Measurements from ENCODE around the gene SLC30A2.

Gene SLC30A2

GRCh38 chr1:25992689-25993171 is 53.2 kb downstream of the SLC30A2 start:
- Histone ChIP-seq H3K4me2 (no peak overlapping the region), H4K20me1 (no peaks in the 10 kb centered on the region), H3K4me3 (no peak overlapping the region), H3K9me3 (no peaks in the 10 kb centered on the region), H3K27me3 (no peaks in the 10 kb centered on the region), H3K4me1 (peaks cover 66% of the 10 kb centered on the region), H3K9ac (no peak overlapping the region), H3K36me3 (peaks cover 7% of the 10 kb centered on the region), H3K27ac (no peak overlapping the region)
- no peak for TF ChIP-seq Cebpa-rat (IDR thresholded peaks at IDR 0.05)

DNA sequence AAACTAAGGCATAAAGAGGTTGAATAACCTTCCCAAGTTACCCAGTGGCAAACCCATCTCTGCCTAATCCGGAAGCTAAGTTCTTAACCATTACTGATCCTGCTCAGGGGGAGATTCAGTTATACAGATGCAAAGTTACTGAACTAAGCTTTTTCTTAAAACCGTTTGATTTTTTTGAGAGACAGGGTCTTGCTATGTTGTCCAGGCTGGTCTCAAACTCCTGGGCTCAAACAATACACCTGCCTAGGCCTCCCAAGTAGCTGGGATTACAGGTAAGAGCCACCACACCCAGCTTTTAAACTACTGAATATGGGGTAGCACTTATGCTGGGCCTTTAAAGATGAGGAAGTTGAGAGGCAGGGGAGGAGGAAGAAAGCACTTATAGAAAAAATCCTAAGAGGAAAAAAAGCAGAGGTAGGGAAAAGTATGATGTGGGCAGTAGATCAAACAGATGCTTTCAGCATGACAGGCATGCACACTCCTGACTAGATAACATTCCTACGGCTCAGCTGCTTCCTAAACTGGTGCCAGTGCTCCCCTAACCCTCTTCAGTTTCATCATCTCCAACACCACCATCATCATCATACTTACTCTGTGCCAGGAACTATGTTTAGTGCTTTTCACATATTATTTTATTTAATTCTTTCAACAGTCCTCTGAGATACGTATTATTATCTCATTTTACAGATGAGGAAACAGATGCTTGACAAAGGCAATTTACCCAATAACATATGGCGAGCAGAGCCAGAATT is 53.8 kb downstream of the SLC30A2 start:
- no peak overlapping the region for H3K9ac ChIP-seq
- no peak overlapping the region for H3K4me3 ChIP-seq
- peaks cover 12% of the 10 kb centered on the region for H3K36me3 ChIP-seq
- H3K27ac ChIP-seq, result no peak overlapping the region
- no peaks in the 10 kb centered on the region for H3K9me3 ChIP-seq
- H3K27me3 ChIP-seq, result no peaks in the 10 kb centered on the region
- no peak for TF ChIP-seq Cebpa-rat (IDR thresholded peaks at IDR 0.05)
- H3K4me2 ChIP-seq, result no peak overlapping the region
- peaks cover 62% of the 10 kb centered on the region for H3K4me1 ChIP-seq
- H4K20me1 ChIP-seq, result no peaks in the 10 kb centered on the region

GRCh38 chr1:25990702-25991395 is 55.1 kb downstream of the SLC30A2 start:
- peak overlapping the region; percentile 67; the same call in 1 of the 2 replicates for H3K9ac ChIP-seq
- peaks cover 21% of the 10 kb centered on the region for H3K36me3 ChIP-seq
- no peaks in the 10 kb centered on the region for H3K27me3 ChIP-seq
- H3K4me1 ChIP-seq, result peaks cover 50% of the 10 kb centered on the region
- H3K27ac ChIP-seq, result peak overlapping the region; percentile 79
- H3K4me3 ChIP-seq, result peak overlapping the region; percentile 50
- H3K4me2 ChIP-seq, result peak overlapping the region; percentile 81
- H3K9me3 ChIP-seq, result no peaks in the 10 kb centered on the region
- no peaks in the 10 kb centered on the region for H4K20me1 ChIP-seq
- no peak for TF ChIP-seq Cebpa-rat (IDR thresholded peaks at IDR 0.05)

DNA sequence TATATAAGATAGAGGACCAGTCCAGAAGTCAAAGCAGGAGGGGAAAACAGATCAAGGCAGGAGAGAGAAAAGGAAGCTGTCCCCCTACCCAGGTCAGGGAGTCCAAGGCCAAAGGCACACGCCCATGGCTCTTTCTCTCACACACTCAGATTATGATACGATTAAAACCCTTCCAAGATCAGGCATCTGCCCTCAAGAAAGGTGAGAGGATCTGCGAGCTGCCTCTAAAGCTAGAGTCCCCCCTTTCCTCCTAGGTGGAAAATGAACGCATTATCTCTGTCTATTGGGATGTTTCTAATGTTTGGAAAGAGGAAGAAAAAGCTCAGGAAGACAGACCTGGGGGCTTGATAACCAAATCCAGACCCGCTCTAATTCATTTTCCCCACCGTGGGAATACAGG is 55.7 kb downstream of the SLC30A2 start:
- Histone ChIP-seq H3K9ac (peak overlapping the region; percentile 67; the same call in 1 of the 2 replicates), H3K4me2 (peak overlapping the region; percentile 81)

DNA sequence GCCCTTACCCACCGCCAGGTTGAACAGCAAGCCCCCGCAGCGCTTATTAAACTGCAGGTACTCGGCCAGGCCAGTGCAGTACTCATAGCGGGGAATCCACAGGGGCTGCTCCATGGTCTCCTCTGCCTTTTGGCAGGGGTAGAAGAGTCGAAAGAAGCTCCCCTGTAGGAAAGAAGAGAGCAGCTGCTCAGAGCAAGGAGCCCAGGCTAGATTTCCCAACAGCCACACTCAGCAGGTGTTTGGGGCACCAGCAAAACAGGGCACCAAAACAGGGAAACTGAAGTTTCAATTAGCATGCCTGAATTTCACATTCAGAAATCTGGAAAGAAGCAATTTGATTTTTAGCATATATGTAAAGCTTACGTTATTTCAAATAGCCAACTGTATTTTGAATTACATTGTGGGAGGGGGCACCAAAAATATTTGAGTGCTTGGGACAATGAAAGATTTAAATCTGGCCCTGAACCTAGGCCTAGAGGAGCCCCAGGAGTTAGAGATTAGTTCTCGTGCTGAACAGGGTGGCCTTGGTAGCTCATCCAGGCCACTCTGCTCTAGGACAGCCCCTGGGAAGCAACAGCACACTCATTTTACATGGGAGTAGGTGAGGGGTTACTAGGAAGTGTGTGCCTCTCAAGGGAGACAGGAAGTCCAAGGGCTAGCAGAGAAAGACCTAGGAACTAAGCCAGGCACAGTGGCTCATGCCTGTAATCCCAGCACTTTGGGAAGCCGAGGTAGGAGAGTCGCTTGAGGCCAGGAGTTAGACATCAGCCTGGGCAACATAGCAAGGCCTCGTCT is 56.3 kb downstream of the SLC30A2 start:
- H3K27ac ChIP-seq, result peak overlapping the region; percentile 79
- H3K4me1 ChIP-seq, result peaks cover 48% of the 10 kb centered on the region
- H3K27me3 ChIP-seq, result no peaks in the 10 kb centered on the region
- H3K36me3 ChIP-seq, result peaks cover 32% of the 10 kb centered on the region
- TF ChIP-seq Cebpa-rat (IDR thresholded peaks at IDR 0.05), result no peak
- H3K9me3 ChIP-seq, result no peaks in the 10 kb centered on the region
- no peaks in the 10 kb centered on the region for H4K20me1 ChIP-seq
- peak overlapping the region; percentile 81 for H3K4me2 ChIP-seq
- H3K9ac ChIP-seq, result peak overlapping the region; percentile 67
- H3K4me3 ChIP-seq, result no peak overlapping the region

More for the DNA sequence above, 55.7 kb downstream of the SLC30A2 start:
- Histone ChIP-seq H4K20me1 (no peaks in the 10 kb centered on the region), H3K4me3 (peak overlapping the region; percentile 50), H3K9me3 (no peaks in the 10 kb centered on the region), H3K36me3 (peaks cover 27% of the 10 kb centered on the region), H3K27me3 (no peaks in the 10 kb centered on the region), H3K27ac (peak overlapping the region; percentile 79), H3K4me1 (peaks cover 48% of the 10 kb centered on the region)
- TF ChIP-seq Cebpa-rat (IDR thresholded peaks at IDR 0.05), result no peak

DNA sequence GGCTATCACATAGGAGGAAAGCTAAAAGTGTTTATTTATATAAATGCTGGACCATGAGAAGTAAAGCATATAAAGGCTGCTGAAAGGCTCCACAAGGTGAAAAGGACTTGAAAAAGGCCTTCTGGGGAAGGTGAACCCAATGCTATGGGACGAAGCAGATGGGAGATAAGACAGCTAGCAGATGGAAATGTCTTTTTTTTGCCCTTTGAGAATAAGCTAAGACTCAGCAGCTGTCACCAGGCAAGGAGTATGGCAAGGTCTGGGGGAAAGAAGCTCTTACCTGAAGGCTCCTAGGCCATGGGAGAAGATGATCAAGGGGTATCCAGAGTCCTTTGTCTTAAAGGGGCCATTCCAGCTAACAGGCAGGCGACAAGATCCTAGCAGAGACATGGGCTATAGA is 58.0 kb downstream of the SLC30A2 start:
- H3K4me1 ChIP-seq, result peaks cover 33% of the 10 kb centered on the region
- no peak overlapping the region for H3K27ac ChIP-seq
- TF ChIP-seq Cebpa-rat (IDR thresholded peaks at IDR 0.05), result no peak
- peaks cover 47% of the 10 kb centered on the region for H3K36me3 ChIP-seq
- no peak overlapping the region for H3K4me3 ChIP-seq
- H3K9ac ChIP-seq, result no peak overlapping the region
- H3K9me3 ChIP-seq, result no peaks in the 10 kb centered on the region
- no peaks in the 10 kb centered on the region for H4K20me1 ChIP-seq
- no peak overlapping the region for H3K4me2 ChIP-seq
- no peaks in the 10 kb centered on the region for H3K27me3 ChIP-seq
